LoVo (cell line): ENCODE measurements around the gene PKD2L2.
"Not testable (repeated sequence)": the region's sequence is repeated elsewhere in the genome, so short reads cannot be mapped to it uniquely, and the experiment has no call there.

Source experiments
- DNase-seq: peaks from one replicate; pipeline ENCODE4 v3.0.0-alpha.2; 2016; ENCODE audit warnings: low spot score

PKD2L2 gene

DNA sequence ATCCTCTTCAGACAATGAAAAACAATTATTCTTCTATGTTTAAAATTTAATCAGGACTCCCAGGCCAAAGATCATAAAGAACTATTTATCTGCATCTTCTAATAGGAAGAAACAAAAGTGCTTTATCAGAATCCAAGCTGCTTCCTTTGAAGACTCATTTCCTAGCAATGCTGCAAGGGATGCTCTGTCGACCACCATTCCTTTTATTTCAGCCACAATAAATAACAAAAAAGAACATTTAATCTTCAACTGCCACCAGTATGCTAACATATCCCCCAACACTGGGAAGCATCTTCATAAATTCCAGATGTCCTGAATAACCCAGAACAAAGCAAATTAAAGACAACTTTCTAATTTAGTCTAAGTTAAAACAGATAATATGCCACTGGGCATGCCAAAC is 68.7 kb downstream of the PKD2L2 start:
- no peak for DNase-seq

DNA sequence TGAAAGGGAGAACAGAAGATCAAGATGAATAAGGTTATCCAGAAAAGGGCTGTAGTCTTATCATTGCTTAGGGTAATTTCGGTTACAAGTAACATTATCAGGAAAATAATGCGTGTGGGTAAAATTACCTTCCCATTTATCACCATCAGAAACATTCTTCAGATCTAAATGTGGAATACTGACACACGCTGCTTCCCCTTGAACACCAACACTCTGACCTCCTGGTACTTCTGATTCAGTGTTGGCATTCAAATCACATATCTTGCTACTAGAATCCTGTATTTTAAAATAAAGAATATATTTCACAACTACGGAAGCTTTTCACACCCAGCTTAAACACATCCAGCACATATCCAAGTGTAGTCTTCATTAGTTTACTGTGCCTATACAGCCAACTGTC is 70.2 kb downstream of the PKD2L2 start:
- no peak for DNase-seq

DNA sequence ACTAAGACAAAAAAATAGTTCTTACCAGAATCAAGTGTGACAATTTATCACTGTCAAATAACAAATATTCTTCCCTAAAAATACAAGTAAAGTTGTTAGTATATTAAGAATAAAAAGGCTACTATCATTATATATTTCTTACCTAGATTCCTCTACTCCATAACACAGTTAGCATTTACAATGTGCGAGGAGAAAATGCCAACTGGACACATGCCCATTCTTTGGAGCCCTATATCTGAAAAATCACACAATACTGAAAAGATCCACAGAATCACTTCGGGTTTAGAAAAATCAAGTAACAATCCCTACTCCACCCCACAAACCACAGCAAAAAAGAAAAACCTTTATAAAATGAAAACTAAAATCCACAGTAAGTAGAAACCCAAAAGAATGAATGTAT is 70.9 kb downstream of the PKD2L2 start:
- no peak for DNase-seq

DNA sequence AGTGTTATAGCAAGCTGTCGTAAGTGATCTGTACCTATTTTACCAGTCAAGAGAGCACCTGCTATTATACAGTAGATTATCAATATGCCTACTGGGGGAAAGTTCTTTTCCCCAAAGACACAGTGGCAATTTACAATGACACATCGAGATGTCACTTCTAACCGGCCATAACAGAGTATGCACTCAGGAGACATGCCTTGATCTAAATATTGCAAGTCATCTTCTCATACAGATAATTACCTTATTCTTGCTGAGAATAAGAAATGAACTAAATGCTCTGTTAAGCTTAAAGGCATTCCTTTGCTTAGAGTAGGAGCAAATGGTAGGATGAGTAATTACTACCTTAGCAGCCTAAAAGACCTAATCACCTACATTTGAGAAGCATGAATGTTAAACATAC is 71.6 kb downstream of the PKD2L2 start:
- DNase-seq = no peak

DNA sequence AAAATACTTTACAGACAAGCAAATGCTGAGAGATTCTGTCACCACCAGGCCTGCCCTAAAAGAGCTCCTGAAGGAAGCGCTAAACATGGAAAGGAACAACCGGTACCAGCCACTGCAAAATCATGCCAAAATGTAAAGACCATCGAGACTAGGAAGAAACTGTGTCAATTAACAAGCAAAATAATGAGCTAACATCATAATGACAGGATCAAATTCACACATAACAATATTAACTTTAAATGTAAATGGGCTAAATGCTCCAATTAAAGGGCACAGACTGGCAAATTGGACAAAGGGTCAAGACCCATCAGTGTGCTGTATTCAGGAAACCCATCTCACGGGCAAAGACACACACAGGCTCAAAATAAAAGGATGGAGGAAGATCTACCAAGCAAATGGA is 81.1 kb downstream of the PKD2L2 start:
- DNase-seq = not testable (repeated sequence)

DNA sequence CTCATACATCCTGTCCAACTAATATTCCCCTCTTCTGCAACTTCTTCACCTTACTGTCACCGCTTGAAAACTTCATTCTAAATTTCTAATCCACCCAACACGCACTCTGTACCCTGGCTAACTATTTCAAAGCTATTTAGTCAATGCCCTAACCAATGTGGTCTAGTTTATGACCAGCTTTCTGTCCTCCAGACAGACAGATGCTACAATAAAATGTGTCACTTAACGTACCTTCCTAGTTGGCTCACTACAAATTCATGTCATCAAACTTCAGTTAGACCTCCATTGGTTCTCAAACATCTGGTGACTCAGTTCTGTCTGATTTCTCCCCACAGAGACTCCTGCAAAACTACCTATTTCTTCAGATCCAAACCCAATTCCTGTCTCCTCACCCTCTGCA is 86.0 kb downstream of the PKD2L2 start:
- DNase-seq = no peak

DNA sequence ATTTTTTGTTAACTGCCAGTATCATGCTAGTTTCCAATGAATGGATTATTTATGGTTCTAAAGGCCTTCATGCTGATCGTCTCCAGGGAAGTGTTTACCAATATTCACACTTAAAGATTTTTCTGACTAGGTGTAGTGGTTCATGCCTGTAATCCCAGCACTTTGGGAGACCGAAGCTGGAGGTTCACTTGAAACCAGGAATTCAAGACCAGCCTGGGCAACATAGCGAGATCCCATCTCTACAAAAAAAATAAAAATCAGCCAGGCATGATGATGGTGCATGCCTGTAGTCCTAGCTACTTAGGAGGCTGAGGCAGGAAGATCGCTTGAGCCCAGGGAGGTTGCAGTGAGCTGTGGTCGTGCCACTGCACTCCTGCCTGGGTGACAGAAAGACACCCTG is 100.2 kb downstream of the PKD2L2 start:
- DNase-seq = no peak
